Stimulated activated naive CD8-positive, alpha-beta T cell treated with anti-CD3 and anti-CD28 coated beads, Interleukin-15, Interleukin-2, amounts not matched to agents 100 U/mL and 50 U/mL, for 24 hours (primary cell): ENCODE results near the gene CDK19.

Experiments
- ATAC-seq: fragments of 150-1000 bp; cut with Tn5 transposase; one replicate; pipeline ENCODE4 v1.10.0; 2021
- DNase-seq: peaks from one replicate; pipeline ENCODE4 v3.0.0; 2021

The CDK19 gene

DNA sequence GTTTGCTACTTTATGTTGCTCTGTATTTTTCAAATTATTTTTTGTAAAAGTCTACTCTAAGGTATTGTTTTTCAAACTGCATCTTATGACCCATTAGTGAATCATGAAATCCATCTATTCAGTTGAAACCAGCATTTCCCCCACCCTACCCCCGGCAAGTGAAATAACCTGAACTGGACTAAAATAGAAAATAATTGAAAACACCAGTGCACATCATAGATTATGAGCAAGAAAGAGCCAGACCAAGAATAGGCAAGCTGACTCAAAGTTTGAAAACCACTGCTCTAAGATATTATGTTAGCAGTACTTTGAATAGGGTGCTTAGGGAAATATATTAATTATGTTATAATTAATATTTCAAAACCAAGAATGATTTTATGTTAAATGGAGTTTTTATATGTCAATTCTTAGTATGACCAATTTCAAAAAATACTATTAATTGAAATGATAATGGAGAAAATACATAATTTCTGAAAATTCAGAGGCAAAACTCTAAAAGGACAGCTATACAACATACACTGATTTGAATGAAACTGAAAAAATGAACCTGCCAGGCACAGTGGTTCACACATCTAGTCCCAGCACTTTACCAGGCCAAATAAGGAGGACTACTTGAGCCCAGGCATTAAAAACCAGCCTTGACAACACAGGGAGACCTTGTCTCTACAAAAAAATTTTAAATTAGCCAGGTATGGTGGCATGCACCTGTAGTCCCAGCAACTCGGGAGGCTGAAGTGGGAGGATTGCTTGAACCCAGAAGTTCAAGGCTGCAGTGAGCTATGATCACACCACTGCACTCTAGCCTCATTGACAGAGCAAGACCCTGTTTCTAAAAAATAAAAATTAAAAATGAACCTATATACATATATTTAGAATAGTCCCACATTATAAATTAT, 112.0 kb downstream of the CDK19 start:
- DNase-seq (no peak), ATAC-seq (no peak)

DNA sequence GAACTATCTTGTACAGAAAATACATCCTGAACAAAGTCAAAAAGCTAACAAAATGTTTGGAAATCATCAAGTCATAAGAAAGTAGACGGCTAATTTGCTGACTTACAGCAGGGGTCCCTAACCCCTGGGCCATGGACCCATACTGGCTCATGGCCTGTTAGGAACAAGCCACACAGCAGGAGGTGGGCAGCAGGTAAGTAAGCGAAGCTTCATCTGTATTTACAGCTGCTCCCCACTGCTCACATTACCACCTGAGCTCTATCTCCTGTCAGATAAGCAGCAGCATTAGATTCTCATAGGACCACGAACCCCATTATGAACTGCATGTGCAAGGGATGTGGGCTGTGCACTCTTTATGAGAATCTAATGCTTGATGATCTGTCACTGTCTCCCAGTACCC, 115.5 kb downstream of the CDK19 start:
- ATAC-seq = no peak
- no peak for DNase-seq

DNA sequence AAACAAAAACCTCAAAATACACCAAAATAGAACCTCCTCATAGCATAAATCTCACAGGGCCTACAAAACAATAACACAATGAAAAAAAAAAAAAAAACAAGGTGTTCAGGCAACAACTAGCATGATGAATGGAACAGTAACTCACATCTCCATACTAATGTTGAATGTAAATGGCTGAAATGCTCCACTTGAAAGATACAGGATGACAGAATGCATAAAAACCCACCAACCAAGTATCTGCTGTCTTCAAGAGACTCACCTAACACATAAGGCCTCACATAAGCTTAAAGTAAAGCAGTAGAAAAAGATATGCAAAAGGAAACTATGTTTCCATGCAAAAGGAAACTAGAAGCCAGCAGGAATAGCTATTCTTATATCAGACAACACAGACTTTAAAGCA, 121.3 kb downstream of the CDK19 start:
- no peak for DNase-seq
- no peak for ATAC-seq

- ATAC-seq (no peak), DNase-seq (no peak)
These were observed 122.0 kb downstream of the CDK19 start for GRCh38 chr6:110693296-110693695.

- DNase-seq (no peak), ATAC-seq (no peak)
These were observed 124.4 kb downstream of the CDK19 start for GRCh38 chr6:110690916-110691315.

GRCh38 chr6:110690106-110690654, 125.1 kb downstream of the CDK19 start:
- ATAC-seq = no peak
- no peak for DNase-seq

DNA sequence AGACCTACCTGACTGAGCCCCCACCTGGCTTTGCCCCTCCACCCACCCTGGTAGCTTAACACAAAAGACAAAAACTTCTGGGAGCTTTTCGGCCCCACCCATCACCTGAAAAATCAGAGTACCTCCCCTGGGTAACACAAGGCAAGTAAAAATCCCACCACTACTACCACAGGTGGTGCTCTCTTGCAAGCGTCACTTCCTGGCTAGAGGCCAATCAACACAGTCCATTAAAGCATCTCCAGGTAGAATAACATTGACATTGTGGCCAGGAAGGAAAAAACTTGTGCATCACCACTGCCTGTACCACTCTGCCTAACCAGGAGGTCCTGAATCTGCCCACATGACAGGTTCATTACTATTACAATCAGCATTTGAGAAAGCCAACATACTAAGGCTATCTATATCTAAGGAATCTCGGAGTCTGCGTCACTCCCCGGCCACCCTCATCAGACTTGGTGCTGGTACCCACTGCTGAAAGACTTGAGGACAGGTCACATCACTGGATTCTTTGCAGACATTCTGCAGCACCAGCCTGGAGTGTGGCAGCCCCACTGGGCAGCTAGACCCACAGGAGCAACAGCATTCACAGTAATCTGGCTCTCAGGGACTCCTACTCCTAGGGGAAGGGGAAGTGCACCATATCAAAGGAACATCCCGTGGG, 125.9 kb downstream of the CDK19 start:
- DNase-seq = no peak

GRCh38 chr6:110688661-110689268, 126.5 kb downstream of the CDK19 start:
- no peak for DNase-seq
- peak; percentile 46 for ATAC-seq

More for the DNA sequence above, 125.9 kb downstream of the CDK19 start:
- no peak for ATAC-seq

DNA sequence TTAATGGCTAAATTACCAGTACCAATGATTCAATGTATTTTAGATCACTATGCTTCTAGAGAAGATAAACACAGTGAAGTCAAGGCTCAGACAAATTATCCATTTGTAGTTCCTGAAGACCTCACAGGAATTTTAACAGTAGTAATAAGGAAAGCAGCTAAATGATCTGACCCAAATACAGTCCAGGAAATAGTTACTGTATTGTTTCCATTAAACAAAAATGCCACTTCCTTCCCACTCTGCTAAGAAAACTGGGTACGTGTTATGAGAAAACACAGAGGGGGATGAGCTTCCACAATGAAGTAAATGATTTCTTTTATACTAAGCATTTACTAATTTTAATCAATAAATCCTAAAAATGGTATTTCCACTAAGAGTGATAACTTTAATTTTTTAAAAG, 127.9 kb downstream of the CDK19 start:
- ATAC-seq (no peak), DNase-seq (no peak)

DNA sequence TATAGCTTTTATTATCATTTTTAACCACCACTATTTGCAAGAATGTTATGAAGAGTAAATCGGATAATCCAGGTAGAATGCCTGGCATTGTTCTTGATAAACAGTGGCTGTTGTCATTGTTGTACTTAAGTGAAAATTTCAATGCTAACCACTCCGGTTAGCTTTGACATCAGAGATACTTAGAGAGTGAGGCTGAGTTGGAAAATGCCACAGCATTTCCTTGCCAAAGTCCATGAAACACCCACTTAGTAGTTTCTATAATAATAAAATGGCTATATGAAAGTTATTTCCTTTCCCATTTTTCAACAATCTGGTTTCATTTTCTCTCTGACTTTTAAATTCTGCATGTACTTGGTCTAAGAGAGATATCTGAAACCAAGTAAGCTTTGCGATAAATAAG, 132.0 kb downstream of the CDK19 start:
- DNase-seq (no peak), ATAC-seq (no peak)

DNA sequence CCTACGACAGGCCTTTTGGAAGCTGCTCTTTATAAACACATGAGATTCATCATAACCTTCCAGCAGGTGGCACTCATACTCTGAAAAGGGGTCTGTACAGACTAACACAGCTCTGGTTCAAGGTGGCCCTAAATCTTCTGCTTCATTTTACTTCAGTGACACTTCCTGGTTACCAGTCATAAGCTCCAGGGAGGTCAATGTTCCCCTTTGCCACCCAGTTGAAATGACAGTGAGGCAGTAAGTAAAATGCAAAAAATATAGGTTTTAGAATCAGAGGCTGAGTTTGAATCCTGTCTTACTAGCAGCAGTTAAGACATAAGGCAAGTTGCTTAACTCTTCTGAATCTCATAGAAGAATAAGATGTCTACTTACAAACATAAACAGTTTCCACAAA, 132.8 kb downstream of the CDK19 start:
- peak; percentile 98 for ATAC-seq
- DNase-seq = peak; percentile 60

GRCh38 chr6:110681543-110682459, 133.5 kb downstream of the CDK19 start:
- ATAC-seq (no peak), DNase-seq (no peak)

GRCh38 chr6:110676396-110676795, 138.9 kb downstream of the CDK19 start:
- ATAC-seq (no peak), DNase-seq (no peak)

GRCh38 chr6:110674096-110674495, 141.2 kb downstream of the CDK19 start:
- ATAC-seq (no peak), DNase-seq (no peak)

- DNase-seq = no peak
- no peak for ATAC-seq
These were observed 143.1 kb downstream of the CDK19 start for GRCh38 chr6:110672122-110672521.

- ATAC-seq (no peak), DNase-seq (no peak)
These were observed 143.8 kb downstream of the CDK19 start for GRCh38 chr6:110671447-110671846.

- DNase-seq (no peak), ATAC-seq (no peak)
These were observed 149.7 kb downstream of the CDK19 start for GRCh38 chr6:110665600-110665999.

DNA sequence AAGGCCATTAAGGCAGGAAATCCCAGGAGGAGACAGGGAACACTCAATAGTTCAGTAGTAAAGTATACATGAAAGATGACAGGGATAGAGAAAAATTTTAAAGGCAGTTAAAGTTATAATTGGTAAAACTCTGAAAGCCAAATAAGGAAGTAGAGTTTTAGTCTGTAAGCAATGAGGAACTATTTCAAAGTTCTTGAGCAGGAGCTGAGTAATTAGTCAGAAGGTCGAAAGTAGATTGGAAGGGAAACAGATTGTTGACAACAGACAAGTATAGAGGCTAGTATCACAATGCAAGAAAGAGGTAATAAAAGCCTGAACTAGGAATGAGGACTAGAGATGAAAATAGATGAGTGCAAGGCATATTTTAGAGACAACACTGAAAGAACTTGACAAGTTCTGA, 150.3 kb downstream of the CDK19 start:
- ATAC-seq = no peak
- no peak for DNase-seq

- no peak for DNase-seq
- ATAC-seq = no peak
These were observed 152.6 kb downstream of the CDK19 start for GRCh38 chr6:110662490-110663211.

GRCh38 chr6:110661414-110661813, 153.9 kb downstream of the CDK19 start:
- ATAC-seq (no peak), DNase-seq (no peak)

GRCh38 chr6:110660066-110660655, 155.1 kb downstream of the CDK19 start:
- no peak for DNase-seq
- ATAC-seq = no peak
